OCI-LY1 (cell line): ENCODE results near the gene FCRL5.

Experiments
- EZH2 ChIP-seq: fragments of 200-600 bp; sonication (generic), shearing (Covaris generic); IDR thresholded peaks from 2 replicates; pipeline ENCODE4 v1.8.0; 2017; ENCODE audit warnings: borderline replicate concordance, mixed run types, mild to moderate bottlenecking, antibody characterized with exemption, low read length, moderate library complexity, mixed read lengths
- TF ChIP-seq, protein P1 (sequence below): fragments of 200-600 bp; sonication (generic), shearing (Covaris generic); IDR thresholded peaks from 2 replicates; pipeline ENCODE4 v1.5.1; 2017; ENCODE audit warnings: mild to moderate bottlenecking, antibody characterized with exemption, low read length, moderate library complexity, mixed read lengths

DNA sequence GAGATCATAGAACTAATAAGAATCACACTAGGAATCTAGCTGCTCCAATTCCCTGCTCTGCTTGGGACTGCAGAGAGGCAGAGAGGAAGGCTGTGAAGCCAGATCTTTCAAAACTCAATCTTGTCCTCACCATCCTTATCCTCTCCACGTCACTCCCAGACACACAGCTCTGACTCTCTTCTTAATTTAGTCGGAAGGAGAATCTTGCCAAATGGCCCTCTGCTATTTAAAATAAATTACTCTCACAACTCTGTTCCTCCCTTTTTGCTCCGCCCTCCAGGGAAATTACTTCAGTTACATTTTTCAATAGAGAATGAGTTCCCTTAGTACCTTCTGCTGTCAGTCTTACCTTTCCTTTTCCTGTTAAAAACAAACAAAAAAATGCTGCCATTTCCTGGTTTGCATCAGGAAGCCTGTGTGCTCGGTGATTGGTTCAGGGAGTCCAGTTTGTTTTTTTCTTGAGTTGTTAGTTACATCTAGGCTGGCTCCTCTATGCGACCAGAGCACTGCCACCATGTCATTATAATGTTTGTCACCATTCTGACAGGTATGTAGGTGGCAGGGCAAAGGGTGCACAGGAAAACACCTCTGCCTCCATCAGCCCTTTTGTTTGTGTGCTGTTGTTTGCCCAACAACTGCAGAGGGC lies 80.1 kb downstream of the FCRL5 start:
- TF ChIP-seq, protein P1, sequence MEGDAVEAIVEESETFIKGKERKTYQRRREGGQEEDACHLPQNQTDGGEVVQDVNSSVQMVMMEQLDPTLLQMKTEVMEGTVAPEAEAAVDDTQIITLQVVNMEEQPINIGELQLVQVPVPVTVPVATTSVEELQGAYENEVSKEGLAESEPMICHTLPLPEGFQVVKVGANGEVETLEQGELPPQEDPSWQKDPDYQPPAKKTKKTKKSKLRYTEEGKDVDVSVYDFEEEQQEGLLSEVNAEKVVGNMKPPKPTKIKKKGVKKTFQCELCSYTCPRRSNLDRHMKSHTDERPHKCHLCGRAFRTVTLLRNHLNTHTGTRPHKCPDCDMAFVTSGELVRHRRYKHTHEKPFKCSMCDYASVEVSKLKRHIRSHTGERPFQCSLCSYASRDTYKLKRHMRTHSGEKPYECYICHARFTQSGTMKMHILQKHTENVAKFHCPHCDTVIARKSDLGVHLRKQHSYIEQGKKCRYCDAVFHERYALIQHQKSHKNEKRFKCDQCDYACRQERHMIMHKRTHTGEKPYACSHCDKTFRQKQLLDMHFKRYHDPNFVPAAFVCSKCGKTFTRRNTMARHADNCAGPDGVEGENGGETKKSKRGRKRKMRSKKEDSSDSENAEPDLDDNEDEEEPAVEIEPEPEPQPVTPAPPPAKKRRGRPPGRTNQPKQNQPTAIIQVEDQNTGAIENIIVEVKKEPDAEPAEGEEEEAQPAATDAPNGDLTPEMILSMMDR: no peak
- no peak for TF ChIP-seq EZH2
